ENCODE data around the gene KCNK5.

KCNK5 gene

GRCh38 chr6:39167321-39167720 is 62.0 kb downstream of the KCNK5 start:
- H3K36me3 ChIP-seq (ENCODE audit: low read length): no peaks in the 10 kb centered on the region
- H3K27me3 ChIP-seq (ENCODE audit: low read length): no peaks in the 10 kb centered on the region
- H3K4me3 ChIP-seq (ENCODE audit: insufficient read depth, low read length, poor library complexity, severe bottlenecking): no peak overlapping the region
- H3K9me3 ChIP-seq (ENCODE audit: insufficient read depth, low read length): peaks cover 9% of the 10 kb centered on the region; the same call in 1 of the 2 replicates
- H3K9ac ChIP-seq (ENCODE audit: low read length): no peak overlapping the region
- H3F3A ChIP-seq (ENCODE audit: insufficient read depth): no peaks in the 10 kb centered on the region
- no peak overlapping the region for H3K4me2 ChIP-seq (ENCODE audit: low read depth, low read length, poor library complexity, severe bottlenecking)
- no peaks in the 10 kb centered on the region for H3K9me2 ChIP-seq (replicated peaks; ENCODE audit: insufficient read depth, low read length)
- no peaks in the 10 kb centered on the region for H3K79me2 ChIP-seq (ENCODE audit: insufficient read depth, low read length)
- TF ChIP-seq EZH2phosphoT487 (conservative IDR thresholded peaks at IDR 0.05; ENCODE audit: low read length): no peak
- TF ChIP-seq CTCF (IDR thresholded peaks at IDR 0.05; ENCODE audit: insufficient read depth, low read length, poor library complexity, severe bottlenecking): no peak
- no peak overlapping the region for H3K27ac ChIP-seq (ENCODE audit: low read depth, low read length)
- no peaks in the 10 kb centered on the region for H4K20me1 ChIP-seq (ENCODE audit: low read depth, low read length)
- no peak overlapping the region for H2AFZ ChIP-seq (ENCODE audit: low read depth, low read length, severe bottlenecking)

- H3K4me2 ChIP-seq (ENCODE audit: low read depth, low read length, poor library complexity, severe bottlenecking): no peak overlapping the region
- H3K9me2 ChIP-seq (replicated peaks; ENCODE audit: insufficient read depth, low read length): no peaks in the 10 kb centered on the region
- H3K9me3 ChIP-seq (ENCODE audit: insufficient read depth, low read length): peaks cover 9% of the 10 kb centered on the region; the same call in 1 of the 2 replicates
- no peaks in the 10 kb centered on the region for H3F3A ChIP-seq (ENCODE audit: insufficient read depth)
- H3K27me3 ChIP-seq (ENCODE audit: low read length): no peaks in the 10 kb centered on the region
- H2AFZ ChIP-seq (ENCODE audit: low read depth, low read length, severe bottlenecking): no peak overlapping the region
- no peak for TF ChIP-seq EZH2phosphoT487 (conservative IDR thresholded peaks at IDR 0.05; ENCODE audit: low read length)
- no peak for TF ChIP-seq CTCF (IDR thresholded peaks at IDR 0.05; ENCODE audit: insufficient read depth, low read length, poor library complexity, severe bottlenecking)
- no peak overlapping the region for H3K27ac ChIP-seq (ENCODE audit: low read depth, low read length)
- no peak overlapping the region for H3K9ac ChIP-seq (ENCODE audit: low read length)
- H3K36me3 ChIP-seq (ENCODE audit: low read length): no peaks in the 10 kb centered on the region
- no peaks in the 10 kb centered on the region for H4K20me1 ChIP-seq (ENCODE audit: low read depth, low read length)
- H3K4me3 ChIP-seq (ENCODE audit: insufficient read depth, low read length, poor library complexity, severe bottlenecking): no peak overlapping the region
- no peaks in the 10 kb centered on the region for H3K79me2 ChIP-seq (ENCODE audit: insufficient read depth, low read length)
Measured at GRCh38 chr6:39166912-39167290, 62.4 kb downstream of the KCNK5 start.

- Histone ChIP-seq H3K9me3 (ENCODE audit: insufficient read depth, low read length) (peaks cover 4% of the 10 kb centered on the region; the same call in 1 of the 2 replicates), H3K4me3 (ENCODE audit: insufficient read depth, low read length, poor library complexity, severe bottlenecking) (no peak overlapping the region), H3K36me3 (ENCODE audit: low read length) (no peaks in the 10 kb centered on the region), H3F3A (ENCODE audit: insufficient read depth) (no peaks in the 10 kb centered on the region), H3K4me2 (ENCODE audit: low read depth, low read length, poor library complexity, severe bottlenecking) (no peak overlapping the region), H3K79me2 (ENCODE audit: insufficient read depth, low read length) (no peaks in the 10 kb centered on the region), H3K9me2 (replicated peaks; ENCODE audit: insufficient read depth, low read length) (no peaks in the 10 kb centered on the region), H3K27ac (ENCODE audit: low read depth, low read length) (no peak overlapping the region), H2AFZ (ENCODE audit: low read depth, low read length, severe bottlenecking) (no peak overlapping the region), H3K9ac (ENCODE audit: low read length) (no peak overlapping the region), H3K27me3 (ENCODE audit: low read length) (no peaks in the 10 kb centered on the region), H4K20me1 (ENCODE audit: low read depth, low read length) (no peaks in the 10 kb centered on the region)
- TF ChIP-seq EZH2phosphoT487 (conservative IDR thresholded peaks at IDR 0.05; ENCODE audit: low read length): 0 out of 2 replicates have a peak, but pooled peaks have one; percentile 77
- TF ChIP-seq CTCF (IDR thresholded peaks at IDR 0.05; ENCODE audit: insufficient read depth, low read length, poor library complexity, severe bottlenecking): peak; percentile 94
Measured at GRCh38 chr6:39166189-39166911, 62.9 kb downstream of the KCNK5 start.
